Suprapubic skin (tissue), 4 donors: Measurements from ENCODE around the gene SLC6A6. TPM values are rescaled to one million over a fixed set of nuclear protein-coding genes. Genes with fewer than 3 reads are reported as not detected.

Source experiments
- DNase-seq, 2 donors: peaks; one replicate each; pipeline ENCODE4 v3.0.0-alpha.2; 2019; ENCODE audit warnings: low spot score in 2 of 2
- H3K27ac ChIP-seq: fragments of 200-600 bp; sonication (generic); one replicate; pipeline ENCODE4 v1.5.1; 2019
- H3K27me3 ChIP-seq: fragments of 200-600 bp; sonication (generic); one replicate; pipeline ENCODE4 v1.5.1; 2019
- H3K36me3 ChIP-seq: fragments of 200-600 bp; sonication (generic); one replicate; pipeline ENCODE4 v1.5.1; 2019
- H3K4me1 ChIP-seq: fragments of 200-600 bp; sonication (generic); one replicate; pipeline ENCODE4 v1.5.1; 2019
- H3K4me3 ChIP-seq: fragments of 200-600 bp; sonication (generic); one replicate; pipeline ENCODE4 v1.5.1; 2019; ENCODE audit warnings: mild to moderate bottlenecking
- H3K9me3 ChIP-seq: fragments of 200-600 bp; sonication (generic); one replicate; pipeline ENCODE4 v1.5.1; 2019
- CTCF ChIP-seq, 2 donors: fragments of 200-600 bp in 1 of 2; fragments of 450-650 bp in 1 of 2; sonication (generic) in 1 of 2; IDR thresholded peaks; one replicate each; pipeline ENCODE4 v1.5.1; 2016 to 2019; ENCODE audit warnings: antibody characterized with exemption in 2 of 2, mild to moderate bottlenecking in 1 of 2, moderate library complexity in 1 of 2
- EP300 ChIP-seq: sonication (generic); formaldehyde crosslinking; IDR thresholded peaks from one replicate; pipeline ENCODE4 v1.6.1; 2017; ENCODE audit warnings: antibody characterized with exemption
- POLR2A ChIP-seq, 2 donors: fragments of 450-650 bp; IDR thresholded peaks; one replicate each; pipeline ENCODE4 v1.6.1; 2017; ENCODE audit warnings: antibody characterized with exemption in 2 of 2, mild to moderate bottlenecking in 2 of 2, moderate library complexity in 2 of 2
- POLR2AphosphoS5 ChIP-seq, 3 donors: sonication (generic); formaldehyde crosslinking; IDR thresholded peaks; one replicate each; pipeline ENCODE4 v1.6.1; 2017; ENCODE audit warnings: antibody characterized with exemption in 3 of 3
- WGBS: methylation state at CpG from one replicate; pipeline ENCODE4 v1.1.5; 2018; 5-methylcytosine and 5-hydroxymethylcytosine counted together
- total RNA-seq, 4 donors: library from RNA; depleted of rRNA; stranded (reverse); fragments of >200 nt; gene quantifications; one replicate each; pipeline ENCODE4 v1.1.0, GENCODE V29; 2016

SLC6A6 gene
- total RNA-seq, 4 donors from 2014 or later, result 85.4 to 149 (median 102) TPM

GRCh38 chr3:14451844-14452739 is 49.7 kb downstream of the SLC6A6 start:
- Histone ChIP-seq H3K36me3 (peaks cover 25% of the 10 kb centered on the region), H3K4me1 (peaks cover 32% of the 10 kb centered on the region), H3K4me3 (no peak overlapping the region), H3K9me3 (no peaks in the 10 kb centered on the region), H3K27me3 (no peaks in the 10 kb centered on the region), H3K27ac (peak overlapping the region; percentile 85)
- TF ChIP-seq POLR2AphosphoS5 (IDR thresholded peaks at IDR 0.05) (peak in 2 of 3 donors; percentile 36 to 71), POLR2A (IDR thresholded peaks at IDR 0.05) (no peak), CTCF (IDR thresholded peaks at IDR 0.05) (no peak)
- DNase-seq, result peak; percentile 88 to 93
- 31% methylated on average over 15 of the region's 17 CpGs for WGBS

- Histone ChIP-seq H3K4me3 (no peak overlapping the region), H3K36me3 (peaks cover 21% of the 10 kb centered on the region), H3K4me1 (peaks cover 32% of the 10 kb centered on the region), H3K27me3 (no peaks in the 10 kb centered on the region), H3K9me3 (no peaks in the 10 kb centered on the region), H3K27ac (peak overlapping the region; percentile 85)
- TF ChIP-seq EP300 (no peak), CTCF (IDR thresholded peaks at IDR 0.05) (no peak), POLR2AphosphoS5 (IDR thresholded peaks at IDR 0.05) (peak in 2 of 3 donors; percentile 22 to 63)
- peak; percentile 94 to 95 for DNase-seq
- 33% methylated on average over 22 of the region's 25 CpGs for WGBS
These were observed 50.6 kb downstream of the SLC6A6 start for GRCh38 chr3:14452740-14453710.

- Histone ChIP-seq H3K4me3 (no peak overlapping the region), H3K27me3 (no peaks in the 10 kb centered on the region), H3K4me1 (peaks cover 32% of the 10 kb centered on the region), H3K9me3 (no peaks in the 10 kb centered on the region), H3K36me3 (peaks cover 10% of the 10 kb centered on the region), H3K27ac (peak overlapping the region; percentile 4)
- no peak for DNase-seq
- TF ChIP-seq POLR2AphosphoS5 (IDR thresholded peaks at IDR 0.05) (no peak), POLR2A (IDR thresholded peaks at IDR 0.05) (no peak)
- WGBS, result 40% methylated on average over 23 of the region's 23 CpGs
These were observed 51.7 kb downstream of the SLC6A6 start for GRCh38 chr3:14453876-14454638.

GRCh38 chr3:14454639-14455310 is 52.4 kb downstream of the SLC6A6 start:
- peaks cover 5% of the 10 kb centered on the region for H3K36me3 ChIP-seq
- WGBS, result 69% methylated on average over 8 of the region's 8 CpGs
- no peaks in the 10 kb centered on the region for H3K9me3 ChIP-seq
- H3K27ac ChIP-seq, result no peak overlapping the region
- H3K4me3 ChIP-seq, result no peak overlapping the region
- TF ChIP-seq EP300, result no peak
- no peak for TF ChIP-seq POLR2A (IDR thresholded peaks at IDR 0.05)
- TF ChIP-seq CTCF (IDR thresholded peaks at IDR 0.05), result no peak
- TF ChIP-seq POLR2AphosphoS5 (IDR thresholded peaks at IDR 0.05), result no peak
- no peaks in the 10 kb centered on the region for H3K27me3 ChIP-seq
- H3K4me1 ChIP-seq, result peaks cover 32% of the 10 kb centered on the region
- no peak for DNase-seq
